Rectal smooth muscle tissue (tissue), 1 donor: ENCODE results near the gene PKHD1.

Experiments used
- H3K27ac ChIP-seq: one replicate; pipeline ENCODE4 v1.7.0; 2013; ENCODE audit warnings: low read depth, low read length, inconsistent platforms
- H3K27me3 ChIP-seq: one replicate; pipeline ENCODE4 v1.7.0; 2013; ENCODE audit warnings: low read length; ENCODE audit not compliant: control insufficient read depth, insufficient read depth
- H3K36me3 ChIP-seq: one replicate; pipeline ENCODE4 v1.7.0; 2013; ENCODE audit warnings: low read length; ENCODE audit not compliant: control insufficient read depth, insufficient read depth
- H3K4me1 ChIP-seq: one replicate; pipeline ENCODE4 v1.7.0; 2013; ENCODE audit warnings: low read length; ENCODE audit not compliant: control insufficient read depth, insufficient read depth
- H3K4me3 ChIP-seq: one replicate; pipeline ENCODE4 v1.7.0; 2013; ENCODE audit warnings: low read length
- H3K9ac ChIP-seq: one replicate; pipeline ENCODE4 v1.7.0; 2013; ENCODE audit warnings: low read length

Gene PKHD1

GRCh38 chr6:51660767-51661166, 426.6 kb downstream of the PKHD1 start:
- Histone ChIP-seq H3K4me3 (no peak overlapping the region), H3K36me3 (no peaks in the 10 kb centered on the region), H3K9ac (no peak overlapping the region), H3K27ac (no peak overlapping the region), H3K27me3 (no peaks in the 10 kb centered on the region), H3K4me1 (no peaks in the 10 kb centered on the region)

GRCh38 chr6:51657491-51657890, 429.9 kb downstream of the PKHD1 start:
- no peak overlapping the region for H3K4me3 ChIP-seq
- H3K4me1 ChIP-seq, result no peaks in the 10 kb centered on the region
- H3K36me3 ChIP-seq, result no peaks in the 10 kb centered on the region
- no peak overlapping the region for H3K27ac ChIP-seq
- no peak overlapping the region for H3K9ac ChIP-seq
- no peaks in the 10 kb centered on the region for H3K27me3 ChIP-seq

GRCh38 chr6:51655517-51655916, 431.9 kb downstream of the PKHD1 start:
- H3K27ac ChIP-seq, result no peak overlapping the region
- H3K4me1 ChIP-seq, result no peaks in the 10 kb centered on the region
- H3K4me3 ChIP-seq, result no peak overlapping the region
- H3K27me3 ChIP-seq, result no peaks in the 10 kb centered on the region
- no peak overlapping the region for H3K9ac ChIP-seq
- H3K36me3 ChIP-seq, result no peaks in the 10 kb centered on the region

DNA sequence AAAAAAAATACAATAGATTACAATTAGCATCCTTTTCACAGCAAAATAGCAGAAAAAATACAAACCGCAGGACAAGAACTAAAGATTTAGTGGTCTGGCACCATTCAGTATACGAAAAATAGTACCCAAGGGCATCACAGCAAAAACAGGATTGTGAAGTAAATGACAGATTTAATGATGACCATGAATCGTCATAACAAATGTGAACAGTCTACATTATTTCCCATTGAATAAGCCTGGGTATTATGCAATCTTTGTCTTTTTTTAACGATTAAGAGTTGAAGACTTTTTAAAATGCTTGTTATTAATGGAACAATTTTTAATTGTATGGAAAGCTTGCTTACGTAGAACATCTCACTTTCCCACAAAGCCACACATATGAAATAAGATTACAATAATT, 432.8 kb downstream of the PKHD1 start:
- H3K27ac ChIP-seq, result no peak overlapping the region
- H3K4me1 ChIP-seq, result no peaks in the 10 kb centered on the region
- no peak overlapping the region for H3K4me3 ChIP-seq
- H3K36me3 ChIP-seq, result no peaks in the 10 kb centered on the region
- no peaks in the 10 kb centered on the region for H3K27me3 ChIP-seq
- no peak overlapping the region for H3K9ac ChIP-seq

- no peaks in the 10 kb centered on the region for H3K27me3 ChIP-seq
- no peak overlapping the region for H3K27ac ChIP-seq
- H3K9ac ChIP-seq, result no peak overlapping the region
- no peak overlapping the region for H3K4me3 ChIP-seq
- H3K36me3 ChIP-seq, result no peaks in the 10 kb centered on the region
- no peaks in the 10 kb centered on the region for H3K4me1 ChIP-seq
Measured at GRCh38 chr6:51651132-51651817, 436.1 kb downstream of the PKHD1 start.

DNA sequence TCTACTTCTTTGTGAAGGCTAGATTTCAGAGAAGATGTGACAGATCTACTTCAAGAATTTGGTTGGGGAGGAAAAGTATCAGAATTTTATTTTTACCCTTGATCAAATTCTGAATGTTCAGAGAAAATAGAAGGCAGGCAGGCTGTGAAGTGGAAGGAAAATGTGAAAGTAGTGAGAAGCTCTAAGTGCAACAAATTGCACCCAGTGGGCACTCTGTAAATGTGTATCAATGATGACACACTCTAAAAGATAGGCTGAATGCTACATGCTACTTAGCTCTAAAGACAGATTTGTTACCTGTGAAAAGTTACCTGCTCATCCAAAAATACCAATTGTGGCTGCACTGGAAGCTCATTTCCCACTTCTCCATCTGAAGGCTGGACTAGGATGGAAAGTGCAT, 438.6 kb downstream of the PKHD1 start:
- no peaks in the 10 kb centered on the region for H3K36me3 ChIP-seq
- H3K4me1 ChIP-seq, result no peaks in the 10 kb centered on the region
- no peaks in the 10 kb centered on the region for H3K27me3 ChIP-seq
- H3K27ac ChIP-seq, result no peak overlapping the region
- no peak overlapping the region for H3K9ac ChIP-seq
- no peak overlapping the region for H3K4me3 ChIP-seq

DNA sequence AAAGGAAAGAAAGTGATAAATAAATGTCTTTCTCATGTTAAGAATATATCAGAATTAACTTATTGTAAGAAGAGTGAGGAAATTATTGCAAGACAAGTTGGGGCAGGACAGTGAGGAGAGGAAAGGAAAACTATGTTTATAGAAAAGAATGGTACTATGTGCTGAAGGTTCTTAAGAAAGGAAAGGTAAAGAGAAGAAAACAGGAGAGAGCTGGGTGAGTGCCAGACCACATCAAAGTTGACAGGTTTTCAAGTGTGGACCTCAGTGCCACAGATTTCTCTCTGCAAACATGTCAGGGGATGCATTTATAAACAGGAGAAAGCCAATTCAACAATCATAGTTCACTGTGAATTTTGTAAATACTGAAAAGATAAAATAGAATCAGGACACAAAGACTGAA, 439.2 kb downstream of the PKHD1 start:
- Histone ChIP-seq H3K36me3 (no peaks in the 10 kb centered on the region), H3K4me1 (no peaks in the 10 kb centered on the region), H3K27me3 (no peaks in the 10 kb centered on the region), H3K9ac (no peak overlapping the region), H3K27ac (no peak overlapping the region), H3K4me3 (no peak overlapping the region)

DNA sequence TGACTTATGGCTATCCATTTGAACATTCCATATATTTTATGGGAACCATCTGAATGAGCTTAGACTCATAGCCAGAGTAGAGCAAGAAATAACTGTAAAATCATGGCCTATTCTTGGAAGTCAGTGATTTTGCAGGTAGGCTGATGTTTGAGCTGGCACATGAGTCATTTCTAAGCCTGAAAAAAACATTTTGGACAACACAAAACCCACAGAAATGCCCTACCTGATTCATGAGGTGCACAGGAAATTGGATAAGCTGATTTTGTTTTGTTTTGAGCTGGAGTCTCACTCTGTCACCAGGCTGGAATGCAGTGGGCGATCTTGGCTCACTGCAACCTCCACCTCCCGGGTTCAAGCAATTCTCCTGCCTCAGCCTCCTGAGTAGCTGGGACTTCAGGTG, 443.0 kb downstream of the PKHD1 start:
- Histone ChIP-seq H3K27me3 (no peaks in the 10 kb centered on the region), H3K9ac (no peak overlapping the region), H3K27ac (no peak overlapping the region), H3K4me3 (no peak overlapping the region), H3K36me3 (no peaks in the 10 kb centered on the region), H3K4me1 (no peaks in the 10 kb centered on the region)

GRCh38 chr6:51640021-51640420, 447.4 kb downstream of the PKHD1 start:
- no peaks in the 10 kb centered on the region for H3K4me1 ChIP-seq
- H3K36me3 ChIP-seq, result no peaks in the 10 kb centered on the region
- H3K9ac ChIP-seq, result no peak overlapping the region
- H3K27me3 ChIP-seq, result no peaks in the 10 kb centered on the region
- H3K4me3 ChIP-seq, result no peak overlapping the region
- no peak overlapping the region for H3K27ac ChIP-seq

DNA sequence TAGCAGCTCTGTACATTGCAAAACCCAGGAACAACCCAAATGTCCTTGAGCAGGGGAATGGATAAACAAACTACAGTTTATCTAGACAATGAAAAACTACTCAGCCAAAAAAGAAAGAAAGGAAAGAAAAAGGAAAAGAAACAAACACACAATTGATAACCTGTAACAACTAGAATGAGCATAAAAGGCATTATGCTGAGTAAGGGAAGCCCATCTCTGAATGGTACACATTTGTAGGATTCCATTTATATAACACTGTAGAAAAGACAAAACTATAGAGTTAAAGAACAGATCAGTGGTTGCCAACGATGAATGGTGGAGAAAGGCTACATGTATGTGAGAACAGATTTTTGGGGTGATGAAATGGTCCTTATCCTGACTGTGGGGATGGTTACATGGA, 454.0 kb downstream of the PKHD1 start:
- no peaks in the 10 kb centered on the region for H3K27me3 ChIP-seq

GRCh38 chr6:51630011-51630410, 457.4 kb downstream of the PKHD1 start:
- Histone ChIP-seq H3K27me3 (no peaks in the 10 kb centered on the region), H3K4me1 (no peaks in the 10 kb centered on the region), H3K27ac (no peak overlapping the region), H3K9ac (no peak overlapping the region), H3K4me3 (no peak overlapping the region), H3K36me3 (no peaks in the 10 kb centered on the region)

More for the DNA sequence above, 454.0 kb downstream of the PKHD1 start:
- H3K9ac ChIP-seq, result no peak overlapping the region
- no peak overlapping the region for H3K4me3 ChIP-seq
- H3K36me3 ChIP-seq, result no peaks in the 10 kb centered on the region
- H3K27ac ChIP-seq, result no peak overlapping the region
- H3K4me1 ChIP-seq, result no peaks in the 10 kb centered on the region

DNA sequence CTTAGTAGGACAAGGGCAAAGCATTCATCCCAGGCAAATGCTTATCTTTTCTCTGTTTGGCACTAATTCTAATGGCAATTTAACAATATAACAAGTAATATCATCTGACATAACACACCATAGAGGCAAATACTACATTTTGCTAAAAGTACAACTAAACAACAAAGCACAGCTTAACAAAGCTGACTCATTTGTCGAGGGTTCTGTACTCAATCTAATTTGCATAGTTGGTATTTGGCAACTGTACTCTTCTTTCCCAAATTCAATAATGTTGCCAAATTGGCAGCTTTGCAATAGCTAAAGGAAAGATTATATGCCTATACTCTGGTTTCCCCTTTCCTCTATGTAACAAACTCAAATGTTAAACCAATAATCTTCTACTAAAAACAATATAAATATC, 461.0 kb downstream of the PKHD1 start:
- H3K27ac ChIP-seq, result no peak overlapping the region
- H3K36me3 ChIP-seq, result no peaks in the 10 kb centered on the region
- no peak overlapping the region for H3K4me3 ChIP-seq
- no peaks in the 10 kb centered on the region for H3K27me3 ChIP-seq
- no peak overlapping the region for H3K9ac ChIP-seq
- no peaks in the 10 kb centered on the region for H3K4me1 ChIP-seq

- H3K9ac ChIP-seq, result no peak overlapping the region
- no peaks in the 10 kb centered on the region for H3K36me3 ChIP-seq
- no peaks in the 10 kb centered on the region for H3K4me1 ChIP-seq
- no peak overlapping the region for H3K27ac ChIP-seq
- no peak overlapping the region for H3K4me3 ChIP-seq
- H3K27me3 ChIP-seq, result no peaks in the 10 kb centered on the region
Measured at GRCh38 chr6:51625566-51625965, 461.8 kb downstream of the PKHD1 start.
